HG03060 (cell line): ENCODE results near the gene TMEM132D.

ENCODE experiments used
- ATAC-seq: cut with Tn5 transposase; IDR thresholded peaks from one replicate; pipeline ENCODE4 v1.9.1; 2021; ENCODE audit warnings: low read depth, moderate number of reproducible peaks; ENCODE audit not compliant: unreplicated experiment

The TMEM132D gene

DNA sequence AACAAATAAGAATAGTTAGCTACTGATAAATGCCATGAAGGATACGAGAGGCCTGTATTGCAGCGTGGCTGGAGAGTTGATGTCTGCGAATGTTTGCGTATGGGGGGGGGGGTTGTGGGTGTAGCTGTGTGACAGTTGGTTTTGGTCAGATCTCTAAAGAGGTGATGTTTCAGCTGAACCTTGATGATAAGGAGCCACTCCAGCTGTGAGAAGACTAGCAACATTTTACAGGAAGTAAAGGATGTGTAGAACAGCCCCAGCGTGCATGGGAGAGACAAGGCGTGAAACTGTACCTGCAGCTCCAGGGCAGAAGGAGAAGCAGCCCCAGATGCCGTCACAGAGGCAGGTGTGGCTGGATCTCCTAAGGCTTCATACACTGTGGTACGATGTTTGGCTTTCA, 416.9 kb downstream of the TMEM132D start:
- no peak for ATAC-seq

DNA sequence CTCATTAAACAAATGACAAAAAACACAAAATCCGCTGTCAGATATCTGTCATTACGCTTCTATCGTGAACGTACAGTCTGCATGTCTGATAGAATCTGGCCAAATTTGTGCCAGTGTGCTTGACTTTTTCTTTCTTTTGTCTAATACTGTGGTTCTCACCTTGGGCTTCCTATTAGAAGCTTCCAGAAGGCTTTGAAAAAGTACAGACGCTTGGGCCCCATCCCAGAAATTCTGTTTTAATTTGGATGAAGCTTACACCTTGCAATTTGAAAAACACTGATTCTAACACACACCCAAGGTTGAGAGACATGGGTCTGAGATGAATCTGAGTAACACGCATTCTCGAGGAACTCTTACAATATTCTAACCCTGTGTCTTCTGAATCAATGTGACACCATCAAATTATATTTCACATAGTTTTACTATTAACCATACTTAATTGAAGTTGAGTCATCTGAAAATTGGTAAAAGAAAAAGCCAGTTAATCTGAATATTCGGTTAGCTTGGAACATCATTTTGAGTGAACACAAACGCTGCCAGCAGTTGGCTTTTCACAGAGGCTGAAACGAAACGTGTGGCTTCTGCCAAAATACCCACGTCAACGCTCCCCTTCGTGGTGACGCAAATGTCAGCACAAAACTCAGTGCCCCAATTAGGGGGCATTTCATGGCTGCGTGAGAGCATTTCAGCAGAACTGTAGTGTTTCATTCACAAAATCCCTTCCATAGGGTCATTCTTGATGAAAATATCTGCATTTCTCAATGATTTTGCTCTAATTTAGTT, 420.5 kb downstream of the TMEM132D start:
- ATAC-seq: no peak

- no peak for ATAC-seq
These were observed 421.9 kb downstream of the TMEM132D start for GRCh38 chr12:129481921-129482320.

DNA sequence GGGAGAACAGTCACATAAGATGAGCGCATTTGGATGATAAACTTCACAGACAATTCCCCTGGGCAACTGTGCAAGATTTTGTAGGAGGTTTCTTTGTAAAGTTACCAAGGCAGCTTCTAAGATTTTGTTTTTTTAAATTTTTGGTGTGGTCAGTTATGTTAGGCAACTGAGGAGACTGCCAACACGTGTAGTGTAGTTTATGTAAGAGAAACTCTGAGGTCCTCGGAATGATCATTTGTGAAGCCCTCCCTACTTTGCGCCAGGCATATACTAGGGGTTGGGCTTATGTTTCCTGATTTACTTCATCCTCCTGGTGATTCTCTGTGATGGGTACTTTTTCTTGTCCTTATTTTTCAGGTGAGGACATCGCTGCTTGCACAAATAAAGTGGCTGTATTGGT, 433.6 kb downstream of the TMEM132D start:
- no peak for ATAC-seq

- ATAC-seq: no peak
These were observed 436.1 kb downstream of the TMEM132D start for GRCh38 chr12:129467726-129468125.

DNA sequence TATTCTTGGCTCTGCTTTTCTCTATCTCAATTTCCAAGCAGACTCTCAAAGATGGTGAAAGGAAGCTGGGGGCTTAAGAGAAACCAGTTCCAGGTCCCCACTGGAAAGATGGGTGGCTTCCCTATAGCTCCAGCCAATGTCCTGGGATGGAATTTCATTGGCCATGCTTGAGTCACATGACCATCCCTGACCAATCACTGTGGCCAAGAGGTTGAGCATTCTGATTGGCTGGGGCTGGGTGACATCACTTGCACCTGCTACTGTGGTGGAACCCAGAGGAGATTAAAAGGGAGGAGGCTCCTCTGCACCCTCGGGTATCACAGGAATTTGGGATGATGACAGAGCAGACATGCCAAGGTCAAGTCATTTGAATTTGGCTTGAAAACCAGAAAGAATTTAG, 436.5 kb downstream of the TMEM132D start:
- ATAC-seq: no peak

- no peak for ATAC-seq
These were observed 437.3 kb downstream of the TMEM132D start for GRCh38 chr12:129466499-129466898.

GRCh38 chr12:129459886-129460285, 443.9 kb downstream of the TMEM132D start:
- ATAC-seq: no peak

- ATAC-seq: no peak
These were observed 457.1 kb downstream of the TMEM132D start for GRCh38 chr12:129446696-129447095.

GRCh38 chr12:129440278-129440677, 463.5 kb downstream of the TMEM132D start:
- no peak for ATAC-seq

DNA sequence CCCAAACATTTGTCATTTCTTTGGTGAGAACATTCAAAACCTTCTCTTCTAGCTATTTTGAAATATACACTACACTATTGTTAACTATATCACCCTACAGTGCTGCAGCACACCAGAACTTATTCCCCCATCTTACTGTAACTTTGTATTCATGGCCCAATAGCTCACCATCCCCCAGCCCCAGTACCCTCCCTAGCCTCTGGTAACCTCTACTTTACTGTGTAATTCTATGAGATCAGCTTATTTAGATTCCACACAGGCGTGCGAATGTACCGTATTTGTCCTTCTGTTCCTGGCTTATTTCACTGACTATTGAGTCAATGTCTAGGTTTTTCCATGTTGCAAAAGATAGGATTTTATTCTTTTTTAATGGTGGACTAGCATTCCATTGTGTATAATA, 469.0 kb downstream of the TMEM132D start:
- ATAC-seq: no peak

GRCh38 chr12:129428240-129428936, 475.4 kb downstream of the TMEM132D start:
- ATAC-seq: no peak

- ATAC-seq: no peak
These were observed 480.7 kb downstream of the TMEM132D start for GRCh38 chr12:129423041-129423580.

- ATAC-seq: no peak
These were observed 490.5 kb downstream of the TMEM132D start for GRCh38 chr12:129413295-129413694.

DNA sequence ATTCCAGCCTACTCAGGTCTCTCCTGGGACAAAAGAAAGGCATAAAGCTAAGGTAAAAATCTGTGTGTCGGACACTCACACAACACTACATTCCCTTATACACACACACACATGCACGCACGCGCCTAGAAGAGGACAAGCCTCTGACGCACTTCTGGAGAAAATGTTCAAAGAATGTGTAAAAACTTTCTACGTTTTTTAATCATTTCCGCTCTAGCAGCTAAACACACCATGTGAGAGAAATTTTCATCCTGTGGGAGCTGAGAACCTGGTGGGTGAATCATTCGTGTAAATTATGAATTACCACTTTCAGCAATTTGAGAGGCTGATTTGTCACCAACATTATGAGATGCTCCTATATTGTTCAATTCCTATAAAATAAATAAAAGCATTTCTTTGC, 494.5 kb downstream of the TMEM132D start:
- no peak for ATAC-seq

DNA sequence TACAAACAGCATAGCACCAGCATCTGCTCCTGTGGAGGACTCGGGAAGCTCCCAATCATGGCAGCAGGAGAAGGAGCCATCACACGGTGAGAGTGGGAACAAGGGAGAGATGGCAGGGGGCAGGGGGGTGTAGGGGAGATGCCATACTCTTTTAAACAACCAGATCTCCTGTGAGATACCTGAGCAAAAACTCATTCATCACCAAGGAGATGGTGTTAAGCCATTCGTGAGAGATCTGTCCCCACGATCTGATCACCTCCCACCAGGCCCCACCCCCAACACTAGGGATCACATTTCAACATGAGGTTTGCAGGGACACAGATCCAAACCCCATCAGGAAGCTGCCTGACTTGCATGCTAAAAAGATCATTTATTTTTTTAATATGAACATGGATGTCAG, 499.3 kb downstream of the TMEM132D start:
- ATAC-seq: no peak

DNA sequence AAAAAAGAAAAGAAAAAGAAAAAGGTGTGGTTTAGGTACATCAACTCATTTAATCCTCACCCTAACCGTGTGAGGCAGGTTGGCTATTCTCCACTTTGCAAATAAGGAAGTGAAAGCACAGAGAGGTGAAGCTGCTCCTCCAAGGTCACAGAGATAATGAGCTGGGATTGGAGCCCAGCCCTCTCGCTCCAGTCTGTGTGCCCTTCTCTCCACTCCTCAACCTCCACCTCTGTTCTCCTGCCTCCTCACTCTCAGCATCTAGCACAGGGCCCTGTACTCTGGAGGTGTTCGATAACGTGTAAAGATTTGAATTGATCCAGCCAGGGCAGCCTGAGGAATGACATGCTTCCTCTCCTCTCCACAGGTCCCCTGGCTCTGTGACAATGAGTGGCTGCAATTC, 502.3 kb downstream of the TMEM132D start:
- no peak for ATAC-seq

GRCh38 chr12:129394177-129394825, 509.5 kb downstream of the TMEM132D start:
- ATAC-seq: no peak

DNA sequence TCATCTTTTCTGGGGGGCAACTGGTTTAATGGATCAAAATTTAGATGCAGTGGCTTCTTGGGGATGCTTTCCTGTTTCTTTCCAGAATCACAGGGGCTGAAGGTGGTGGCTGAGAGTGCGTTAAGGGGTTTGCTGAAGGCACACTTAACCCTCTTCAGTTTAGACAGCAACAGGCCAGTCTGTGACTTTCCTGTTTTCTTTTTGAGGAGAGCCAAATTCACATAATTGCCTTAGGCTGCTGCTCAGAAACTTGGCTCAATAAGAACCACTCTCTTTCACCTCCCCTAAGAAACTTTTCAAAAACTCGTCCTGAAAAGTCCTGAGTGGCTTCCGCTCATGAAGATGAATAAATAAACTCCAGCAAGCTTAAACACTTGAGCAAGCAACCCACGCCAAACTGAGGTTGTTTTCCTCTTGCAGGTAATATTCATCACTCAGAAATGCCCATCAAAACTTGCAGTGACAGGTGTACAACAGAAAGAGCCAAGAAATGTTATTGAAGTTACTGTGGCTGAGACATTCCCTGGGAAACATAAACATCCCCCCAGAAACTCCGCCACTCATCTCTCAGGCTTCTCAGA, 510.4 kb downstream of the TMEM132D start:
- ATAC-seq: no peak

DNA sequence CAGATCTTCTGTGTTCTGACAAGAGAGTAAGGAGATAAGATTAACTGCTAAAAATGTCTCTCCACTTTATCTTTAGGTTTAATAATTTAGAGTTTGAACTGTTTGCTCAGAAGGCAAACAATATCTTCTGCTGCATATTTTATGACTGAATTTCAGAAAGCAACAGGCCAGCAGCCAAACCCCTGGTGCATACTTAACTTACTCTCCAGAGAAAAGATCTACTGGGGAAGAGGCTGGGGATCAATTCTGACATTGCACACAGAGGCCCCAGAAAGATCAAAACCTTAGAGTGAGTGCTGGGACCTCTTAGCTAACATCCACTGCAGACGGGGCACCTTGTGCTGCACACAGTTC, 518.2 kb downstream of the TMEM132D start:
- ATAC-seq: no peak

- no peak for ATAC-seq
These were observed 519.9 kb downstream of the TMEM132D start for GRCh38 chr12:129383956-129384355.
